ENCODE results near the gene PTX3. TPM values are rescaled to one million over a fixed set of nuclear protein-coding genes. Genes with fewer than 3 reads are reported as not detected.

Gene PTX3
- total RNA-seq, 1 donor from 2014 or later: not detected

DNA sequence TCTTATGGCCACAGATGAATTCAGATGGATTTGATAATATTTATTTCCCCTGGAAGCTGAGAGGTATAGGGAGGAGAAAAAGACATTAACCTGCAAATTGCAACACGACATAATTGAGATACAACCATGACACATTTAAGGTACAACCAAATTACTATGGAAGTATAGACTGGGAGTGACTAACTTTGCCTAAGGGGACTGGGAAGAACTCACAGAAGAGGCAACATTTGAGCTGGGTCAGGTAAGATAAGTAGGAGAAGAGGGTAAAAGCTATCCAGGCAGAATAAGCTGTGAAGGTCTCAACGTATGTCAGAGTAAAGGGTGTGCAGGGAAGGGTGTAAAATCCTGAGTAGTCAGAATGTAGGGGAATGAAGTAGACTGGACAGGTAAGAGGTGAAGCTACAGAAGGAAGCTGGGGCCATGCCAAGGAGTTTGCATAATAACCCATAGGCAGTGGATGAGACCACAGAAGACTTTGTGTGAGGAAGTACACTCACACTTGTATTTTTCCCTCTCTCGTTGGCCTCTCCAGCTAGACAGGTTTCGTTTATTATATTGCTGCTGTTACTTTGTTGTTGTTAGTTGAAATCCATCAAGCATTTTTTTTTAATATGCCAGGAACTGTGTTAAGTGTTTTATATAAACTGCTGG lies 28.0 kb upstream of the PTX3 start:
- H3K4me3 Mint-ChIP-seq: no peak overlapping the region
- no peaks in the 10 kb centered on the region for H3K9me3 Mint-ChIP-seq
- H3K27me3 Mint-ChIP-seq (ENCODE audit: insufficient read depth): no peaks in the 10 kb centered on the region
- no peaks in the 10 kb centered on the region for H3K36me3 Mint-ChIP-seq (ENCODE audit: low read depth)
- DNase-seq (ENCODE audit: low spot score): no peak
- no peak overlapping the region for H3K27ac Mint-ChIP-seq
- no peaks in the 10 kb centered on the region for H3K4me1 Mint-ChIP-seq (ENCODE audit: low read depth)
- intact Hi-C loops (cut with micrococcal nuclease): no loop called here

DNA sequence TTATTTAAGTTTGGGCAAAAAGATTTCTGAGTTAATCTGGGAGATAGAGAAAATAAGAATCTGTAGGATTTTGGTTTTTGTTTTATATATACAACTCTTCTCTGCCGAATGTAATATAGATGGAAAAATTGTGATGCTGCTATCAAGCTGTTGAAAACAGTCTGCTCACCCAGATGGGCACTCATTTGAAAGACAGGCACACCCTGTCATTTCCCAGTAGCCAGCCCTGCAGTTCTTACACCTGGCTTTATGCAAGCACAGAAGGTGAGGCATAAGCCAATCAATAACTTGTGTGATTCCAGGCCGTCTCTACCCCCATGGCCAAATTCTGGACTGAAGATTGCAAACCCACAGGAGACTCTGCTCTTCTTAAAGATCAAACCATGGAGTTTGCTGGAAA lies 27.1 kb upstream of the PTX3 start:
- intact Hi-C loops (cut with micrococcal nuclease): no loop called here
- Mint-ChIP-seq H3K36me3 (ENCODE audit: low read depth) (no peaks in the 10 kb centered on the region), H3K27me3 (ENCODE audit: insufficient read depth) (no peaks in the 10 kb centered on the region), H3K9me3 (no peaks in the 10 kb centered on the region), H3K4me3 (no peak overlapping the region), H3K4me1 (ENCODE audit: low read depth) (no peaks in the 10 kb centered on the region), H3K27ac (no peak overlapping the region)
- DNase-seq (ENCODE audit: low spot score): no peak

DNA sequence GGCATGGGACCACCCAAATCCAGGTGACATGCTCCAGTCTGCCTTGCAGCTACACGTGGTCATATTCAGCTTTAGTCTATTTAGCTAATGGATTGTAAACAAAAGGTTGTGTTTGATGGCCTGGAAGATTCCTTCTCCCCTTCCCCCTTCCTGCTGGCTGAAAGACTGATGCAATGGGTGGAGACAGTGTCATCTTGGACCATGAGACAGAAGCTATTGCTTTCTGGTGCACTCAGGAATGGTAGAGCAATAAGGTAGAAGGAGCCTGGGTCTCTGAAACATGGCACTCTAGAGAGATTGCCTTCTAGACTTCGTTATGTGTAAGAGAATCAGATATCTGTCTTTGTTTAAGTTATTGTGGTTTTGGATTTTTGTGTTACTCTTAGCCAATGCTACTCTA lies 25.7 kb upstream of the PTX3 start:
- H3K4me1 Mint-ChIP-seq (ENCODE audit: low read depth): no peaks in the 10 kb centered on the region
- H3K27me3 Mint-ChIP-seq (ENCODE audit: insufficient read depth): peaks cover 7% of the 10 kb centered on the region
- no peaks in the 10 kb centered on the region for H3K36me3 Mint-ChIP-seq (ENCODE audit: low read depth)
- intact Hi-C loops (cut with micrococcal nuclease): no loop called here
- H3K27ac Mint-ChIP-seq: no peak overlapping the region
- H3K4me3 Mint-ChIP-seq: no peak overlapping the region
- DNase-seq (ENCODE audit: low spot score): no peak
- H3K9me3 Mint-ChIP-seq: no peaks in the 10 kb centered on the region

DNA sequence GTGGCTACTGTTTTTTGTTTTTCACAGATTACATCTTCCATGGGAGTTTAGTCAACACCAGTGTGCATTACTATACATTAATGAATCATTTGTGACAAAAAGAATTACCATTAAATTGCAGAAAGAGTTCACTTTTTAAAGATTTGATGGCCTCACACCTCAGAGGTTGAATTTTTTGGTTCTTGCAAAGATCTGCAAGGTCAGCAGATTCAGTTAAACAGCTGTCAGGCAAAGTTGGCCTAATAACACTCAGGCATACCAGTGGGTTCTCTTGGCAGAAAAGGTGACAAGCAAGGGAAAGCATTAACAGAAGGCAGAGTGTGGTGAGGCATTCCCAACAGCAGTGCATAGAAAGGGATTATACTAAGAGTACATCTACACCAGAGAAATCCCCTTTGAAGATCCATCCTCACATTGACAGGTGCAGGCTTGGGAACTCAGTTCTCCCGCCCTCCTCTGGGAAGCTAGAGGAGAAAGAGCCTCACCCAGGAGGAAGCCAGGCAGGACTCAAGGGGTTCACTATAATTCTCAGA lies 24.3 kb upstream of the PTX3 start:
- H3K4me3 Mint-ChIP-seq: no peak overlapping the region
- intact Hi-C loops (cut with micrococcal nuclease): no loop called here

DNA sequence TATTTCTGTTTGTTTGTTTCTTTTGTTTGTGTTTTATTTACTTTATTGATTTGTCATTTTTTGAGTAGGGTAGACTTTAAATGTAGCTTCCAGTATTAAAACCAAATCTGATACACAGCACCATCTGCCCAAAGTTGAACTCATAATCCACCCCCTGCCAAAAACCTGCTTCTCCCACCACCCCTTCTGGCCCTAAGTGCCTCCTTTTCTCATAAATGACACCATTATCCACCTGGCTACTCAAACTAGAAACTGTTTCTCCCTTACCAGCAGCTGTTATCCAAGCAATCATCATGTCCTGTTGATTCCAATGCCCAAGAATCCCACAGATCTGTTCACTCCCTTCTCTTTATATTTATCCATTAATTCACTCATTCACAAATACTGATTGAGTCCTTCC lies 21.8 kb upstream of the PTX3 start:
- no peak overlapping the region for H3K4me3 Mint-ChIP-seq
- no peaks in the 10 kb centered on the region for H3K4me1 Mint-ChIP-seq (ENCODE audit: low read depth)
- DNase-seq (ENCODE audit: low spot score): no peak
- peaks cover 11% of the 10 kb centered on the region for H3K27me3 Mint-ChIP-seq (ENCODE audit: insufficient read depth)
- no peak overlapping the region for H3K27ac Mint-ChIP-seq
- no peaks in the 10 kb centered on the region for H3K9me3 Mint-ChIP-seq
- H3K36me3 Mint-ChIP-seq (ENCODE audit: low read depth): no peaks in the 10 kb centered on the region
- intact Hi-C loops (cut with micrococcal nuclease): no loop called here

More for the DNA sequence above, 24.3 kb upstream of the PTX3 start:
- DNase-seq (ENCODE audit: low spot score): no peak
- Mint-ChIP-seq H3K36me3 (ENCODE audit: low read depth) (no peaks in the 10 kb centered on the region), H3K27ac (no peak overlapping the region), H3K4me1 (ENCODE audit: low read depth) (no peaks in the 10 kb centered on the region), H3K27me3 (ENCODE audit: insufficient read depth) (peaks cover 11% of the 10 kb centered on the region), H3K9me3 (no peaks in the 10 kb centered on the region)

DNA sequence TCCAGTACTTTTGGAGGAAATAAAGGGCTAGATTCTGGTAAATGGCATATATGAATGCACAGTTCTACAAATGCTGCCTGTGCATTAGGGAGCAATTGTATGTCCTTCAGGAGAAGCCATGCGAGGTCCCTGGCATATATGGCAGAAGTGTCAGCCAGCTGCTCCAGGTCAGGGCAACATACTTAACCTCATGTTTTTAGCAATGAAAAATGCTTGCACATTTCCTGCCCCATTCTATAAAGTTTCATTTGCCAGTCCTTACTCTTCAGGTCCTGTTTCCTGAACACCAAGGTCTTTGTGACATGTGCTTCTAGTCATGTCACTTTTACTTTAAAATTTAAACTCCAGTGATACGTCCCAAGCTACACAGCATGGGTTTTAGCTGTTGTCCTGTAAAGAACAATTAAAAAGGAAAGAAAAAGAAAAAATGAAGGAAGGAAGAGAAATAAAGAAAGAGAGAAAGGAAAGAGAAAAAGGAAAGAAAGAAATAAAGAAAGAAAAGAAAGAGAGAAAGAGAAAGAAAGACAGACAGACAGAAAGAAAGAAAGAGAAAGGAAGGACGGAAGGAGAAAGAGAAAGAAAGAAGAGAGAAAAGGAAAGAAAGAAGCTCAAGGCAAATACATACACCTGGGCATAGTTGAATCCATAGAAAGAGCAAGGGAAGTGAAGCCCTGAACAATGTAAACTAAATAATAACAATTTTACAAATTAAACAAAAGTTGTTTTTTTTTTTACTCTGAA lies 20.1 kb upstream of the PTX3 start:
- H3K27ac Mint-ChIP-seq: no peak overlapping the region
- H3K4me1 Mint-ChIP-seq (ENCODE audit: low read depth): no peaks in the 10 kb centered on the region
- H3K4me3 Mint-ChIP-seq: no peak overlapping the region
- no peak for DNase-seq (ENCODE audit: low spot score)
- H3K36me3 Mint-ChIP-seq (ENCODE audit: low read depth): no peaks in the 10 kb centered on the region
- peaks cover 11% of the 10 kb centered on the region for H3K27me3 Mint-ChIP-seq (ENCODE audit: insufficient read depth)
- intact Hi-C loops (cut with micrococcal nuclease): no loop called here
- no peaks in the 10 kb centered on the region for H3K9me3 Mint-ChIP-seq

DNA sequence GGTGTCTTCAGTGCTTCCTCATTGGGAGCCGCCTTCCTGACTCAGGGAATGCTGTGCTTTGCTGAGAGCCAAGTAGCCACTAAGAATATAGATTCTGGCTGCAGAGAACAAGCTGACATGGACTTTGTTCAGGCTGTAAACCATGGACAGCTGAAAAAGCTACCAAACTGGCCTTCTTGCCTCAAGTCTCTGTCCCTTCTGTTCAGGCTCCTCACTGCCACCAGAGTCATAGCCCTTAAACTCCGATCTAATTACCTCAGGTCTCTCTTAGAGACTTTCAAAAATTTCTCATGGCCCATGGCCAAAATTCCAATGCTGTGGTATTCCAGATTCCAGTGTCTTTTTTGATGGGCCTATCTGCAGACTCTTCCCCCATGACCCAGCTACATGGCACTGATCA lies 19.4 kb upstream of the PTX3 start:
- Mint-ChIP-seq H3K27me3 (ENCODE audit: insufficient read depth) (peaks cover 11% of the 10 kb centered on the region), H3K36me3 (ENCODE audit: low read depth) (no peaks in the 10 kb centered on the region), H3K27ac (no peak overlapping the region), H3K9me3 (no peaks in the 10 kb centered on the region), H3K4me3 (no peak overlapping the region), H3K4me1 (ENCODE audit: low read depth) (no peaks in the 10 kb centered on the region)
- DNase-seq (ENCODE audit: low spot score): no peak
- intact Hi-C loops (cut with micrococcal nuclease): no loop called here

DNA sequence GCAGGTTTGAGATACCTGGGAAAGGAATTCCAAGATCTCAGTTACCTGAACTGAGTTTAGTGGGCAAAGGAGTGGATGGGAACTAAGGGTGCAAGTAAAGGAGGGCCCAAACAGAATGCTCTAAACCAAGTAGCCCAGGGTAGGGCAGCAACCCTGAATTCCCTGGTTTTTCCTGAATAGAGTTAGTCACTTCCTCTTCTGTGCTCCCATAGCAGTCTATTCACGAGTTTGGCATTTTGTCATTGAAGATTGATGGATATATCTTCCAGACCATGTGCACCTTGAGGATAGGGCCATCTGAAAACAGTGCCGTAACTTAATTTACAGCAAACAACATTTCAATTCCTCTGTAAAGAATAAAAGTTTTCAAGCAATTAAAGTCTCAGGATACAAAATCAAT lies 18.5 kb upstream of the PTX3 start:
- no peak overlapping the region for H3K27ac Mint-ChIP-seq
- no peak overlapping the region for H3K4me3 Mint-ChIP-seq
- intact Hi-C loops (cut with micrococcal nuclease): no loop called here
- DNase-seq (ENCODE audit: low spot score): no peak
- peaks cover 13% of the 10 kb centered on the region for H3K27me3 Mint-ChIP-seq (ENCODE audit: insufficient read depth)
- H3K9me3 Mint-ChIP-seq: no peaks in the 10 kb centered on the region
- H3K36me3 Mint-ChIP-seq (ENCODE audit: low read depth): no peaks in the 10 kb centered on the region
- no peaks in the 10 kb centered on the region for H3K4me1 Mint-ChIP-seq (ENCODE audit: low read depth)

DNA sequence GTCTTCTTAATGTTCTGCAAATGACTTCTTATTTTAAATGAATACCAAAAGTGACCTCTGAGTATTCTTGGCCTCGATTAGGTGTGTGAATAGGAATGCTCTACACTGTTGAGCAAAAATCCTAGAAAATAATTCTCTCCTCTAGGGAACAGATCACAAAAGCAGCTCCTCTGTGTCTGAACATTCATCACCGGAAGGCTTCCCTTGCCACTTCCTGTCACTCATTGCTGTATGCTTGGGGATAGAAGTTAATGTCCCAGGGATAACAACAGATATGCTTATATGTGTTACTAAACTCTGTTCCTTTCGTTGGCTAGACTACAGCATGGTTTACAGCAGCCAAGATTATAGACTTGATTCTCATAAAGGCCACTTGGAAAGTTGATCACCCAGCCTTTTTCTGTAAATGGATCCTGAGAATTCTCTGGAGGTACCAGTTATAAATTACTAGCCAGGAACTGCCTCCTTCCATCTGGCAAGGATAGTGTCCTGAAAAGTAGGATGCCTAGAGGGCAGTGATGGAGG lies 16.0 kb upstream of the PTX3 start:
- intact Hi-C loops (cut with micrococcal nuclease): no loop called here

DNA sequence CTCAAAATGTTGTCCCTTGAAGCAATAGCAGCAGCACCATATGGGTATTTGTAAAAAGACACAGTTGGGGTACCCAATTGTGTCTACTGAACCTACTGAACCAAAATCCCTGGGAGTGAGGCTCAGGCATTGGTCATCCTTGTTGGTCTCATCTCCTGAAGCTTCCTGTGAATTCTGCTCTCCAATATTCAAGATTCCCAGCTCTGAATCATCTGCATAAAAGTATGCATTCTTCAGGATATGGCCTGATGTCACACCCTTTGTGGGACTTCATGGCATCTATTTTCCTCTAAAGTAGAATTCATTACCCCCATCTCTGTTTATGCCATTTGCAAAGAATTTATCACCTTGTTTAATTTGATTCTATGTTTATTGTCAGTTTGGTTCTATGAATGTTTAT lies 13.3 kb upstream of the PTX3 start:
- H3K4me3 Mint-ChIP-seq: no peak overlapping the region
- no peaks in the 10 kb centered on the region for H3K9me3 Mint-ChIP-seq
- H3K4me1 Mint-ChIP-seq (ENCODE audit: low read depth): no peaks in the 10 kb centered on the region
- H3K36me3 Mint-ChIP-seq (ENCODE audit: low read depth): no peaks in the 10 kb centered on the region
- intact Hi-C loops (cut with micrococcal nuclease): no loop called here
- no peak for DNase-seq (ENCODE audit: low spot score)
- peaks cover 2% of the 10 kb centered on the region for H3K27me3 Mint-ChIP-seq (ENCODE audit: insufficient read depth)
- H3K27ac Mint-ChIP-seq: no peak overlapping the region

More for the DNA sequence above, 16.0 kb upstream of the PTX3 start:
- Mint-ChIP-seq H3K27ac (no peak overlapping the region), H3K36me3 (ENCODE audit: low read depth) (no peaks in the 10 kb centered on the region), H3K9me3 (no peaks in the 10 kb centered on the region), H3K4me1 (ENCODE audit: low read depth) (no peaks in the 10 kb centered on the region), H3K27me3 (ENCODE audit: insufficient read depth) (peaks cover 10% of the 10 kb centered on the region), H3K4me3 (no peak overlapping the region)
- no peak for DNase-seq (ENCODE audit: low spot score)

DNA sequence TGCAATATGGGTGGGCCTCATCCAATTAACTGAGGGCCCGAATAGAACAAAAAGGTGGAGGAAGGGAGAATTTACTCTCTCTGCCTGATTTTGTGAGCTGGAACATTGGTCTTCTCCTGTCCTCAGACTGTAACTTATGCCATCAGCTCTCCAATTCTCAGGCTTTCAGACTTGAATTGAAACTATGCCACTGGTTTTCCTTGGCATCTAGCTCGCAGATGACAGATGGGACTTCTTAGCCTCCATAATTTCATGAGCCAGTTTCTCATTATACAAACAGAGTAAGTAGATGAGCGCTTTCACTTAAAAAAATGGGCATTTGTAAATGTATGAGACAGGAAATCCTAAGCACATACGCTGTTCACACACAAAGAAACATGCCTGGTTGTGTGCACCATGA lies 8.7 kb upstream of the PTX3 start:
- no peaks in the 10 kb centered on the region for H3K9me3 Mint-ChIP-seq
- no peaks in the 10 kb centered on the region for H3K36me3 Mint-ChIP-seq (ENCODE audit: low read depth)
- peaks cover 5% of the 10 kb centered on the region for H3K27me3 Mint-ChIP-seq (ENCODE audit: insufficient read depth)
- H3K4me1 Mint-ChIP-seq (ENCODE audit: low read depth): no peaks in the 10 kb centered on the region
- DNase-seq (ENCODE audit: low spot score): no peak
- no peak overlapping the region for H3K4me3 Mint-ChIP-seq
- no peak overlapping the region for H3K27ac Mint-ChIP-seq
- intact Hi-C loops (cut with micrococcal nuclease): no loop called here

DNA sequence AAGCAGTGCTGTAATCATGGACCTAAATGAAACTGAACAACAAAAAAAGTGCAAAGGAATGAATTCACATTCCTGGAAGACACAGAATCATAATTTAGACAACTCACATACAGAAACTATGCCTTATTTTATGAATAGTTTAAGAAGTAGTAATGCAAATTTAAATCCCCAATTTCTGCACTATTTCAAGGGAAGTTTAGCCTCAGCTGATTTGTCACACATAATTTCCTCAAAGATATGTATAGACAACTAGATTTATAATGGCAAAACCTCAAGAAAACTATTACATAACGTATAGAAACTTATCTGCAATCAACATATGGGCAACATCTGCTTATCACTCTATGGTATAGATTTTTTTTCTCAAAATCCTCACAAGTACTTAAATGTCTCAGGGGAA lies 7.8 kb upstream of the PTX3 start:
- no peaks in the 10 kb centered on the region for H3K36me3 Mint-ChIP-seq (ENCODE audit: low read depth)
- DNase-seq (ENCODE audit: low spot score): no peak
- no peak overlapping the region for H3K4me3 Mint-ChIP-seq
- H3K4me1 Mint-ChIP-seq (ENCODE audit: low read depth): no peaks in the 10 kb centered on the region
- H3K27ac Mint-ChIP-seq: no peak overlapping the region
- peaks cover 12% of the 10 kb centered on the region for H3K27me3 Mint-ChIP-seq (ENCODE audit: insufficient read depth)
- intact Hi-C loops (cut with micrococcal nuclease): no loop called here
- no peaks in the 10 kb centered on the region for H3K9me3 Mint-ChIP-seq

DNA sequence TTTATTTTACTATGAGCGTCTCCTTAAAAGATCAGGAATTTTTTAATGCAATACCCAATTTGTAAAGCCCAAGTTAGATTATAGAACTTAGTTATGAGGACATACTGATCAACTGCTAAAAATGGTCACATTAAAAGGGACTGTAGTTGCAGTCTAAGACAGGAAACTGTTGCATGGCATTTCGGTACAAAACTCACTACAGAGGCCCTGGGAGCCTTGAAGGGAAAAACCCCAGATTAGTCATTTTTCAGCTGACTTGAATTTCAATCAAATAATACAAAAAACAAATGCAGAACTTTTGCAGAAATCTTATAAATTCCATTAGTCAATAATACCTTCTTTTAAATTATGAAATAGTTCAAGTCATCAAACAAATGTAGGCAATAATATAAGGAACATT lies 6.9 kb upstream of the PTX3 start:
- no peak for DNase-seq (ENCODE audit: low spot score)
- Mint-ChIP-seq H3K4me3 (no peak overlapping the region), H3K36me3 (ENCODE audit: low read depth) (no peaks in the 10 kb centered on the region), H3K4me1 (ENCODE audit: low read depth) (no peaks in the 10 kb centered on the region), H3K27me3 (ENCODE audit: insufficient read depth) (peaks cover 13% of the 10 kb centered on the region), H3K27ac (no peak overlapping the region), H3K9me3 (no peaks in the 10 kb centered on the region)
- intact Hi-C loops (cut with micrococcal nuclease): no loop called here
